Trophoblast cell (in vitro differentiated cells and primary cell): Measurements from ENCODE around the gene PRKN.

Source experiments
- DNase-seq, 2 donors: peaks; one replicate each; pipeline ENCODE4 v3.0.0-alpha.2; 2016
- H2AFZ ChIP-seq: 2 replicates; pipeline ENCODE4 v1.6.1; 2013; ENCODE audit warnings: low read length, moderate library complexity, mild to moderate bottlenecking; ENCODE audit not compliant: insufficient read depth, poor library complexity
- H2AK5ac ChIP-seq: 2 replicates; pipeline ENCODE4 v1.6.1; 2013; ENCODE audit warnings: mild to moderate bottlenecking, low read length
- H2BK120ac ChIP-seq: 2 replicates; pipeline ENCODE4 v1.6.1; 2013; ENCODE audit warnings: low read length, mild to moderate bottlenecking, moderate library complexity; ENCODE audit not compliant: insufficient read depth, poor library complexity
- H2BK12ac ChIP-seq: 2 replicates; pipeline ENCODE4 v1.6.1; 2013; ENCODE audit warnings: mild to moderate bottlenecking, low read length, moderate library complexity
- H2BK5ac ChIP-seq: 2 replicates; pipeline ENCODE4 v1.6.1; 2013; ENCODE audit warnings: low read length, low read depth, moderate library complexity, mild to moderate bottlenecking; ENCODE audit not compliant: poor library complexity
- H3K14ac ChIP-seq: 2 replicates; pipeline ENCODE4 v1.6.1; 2013; ENCODE audit warnings: mild to moderate bottlenecking, low read length
- H3K18ac ChIP-seq: 2 replicates; pipeline ENCODE4 v1.6.1; 2013; ENCODE audit warnings: mild to moderate bottlenecking, low read length
- H3K23ac ChIP-seq: 2 replicates; pipeline ENCODE4 v1.6.1; 2013; ENCODE audit warnings: low read length
- H3K27ac ChIP-seq: 2 replicates; pipeline ENCODE4 v1.5.1; 2013; ENCODE audit warnings: low read depth, mild to moderate bottlenecking, inconsistent platforms, low read length, moderate library complexity
- H3K27me3 ChIP-seq: 2 replicates; pipeline ENCODE4 v1.6.1; 2013; ENCODE audit warnings: inconsistent platforms, mild to moderate bottlenecking, low read length, moderate library complexity; ENCODE audit not compliant: insufficient read depth
- H3K36me3 ChIP-seq, 2 experiments: 1 replicate in 1 of 2; 2 replicates in 1 of 2; pipeline ENCODE4 v1.6.1; 2013; ENCODE audit warnings: low read length in 2 of 2, mild to moderate bottlenecking in 2 of 2, moderate library complexity in 1 of 2; ENCODE audit not compliant: insufficient read depth in 2 of 2, control insufficient read depth in 1 of 2
- H3K4ac ChIP-seq: 2 replicates; pipeline ENCODE4 v1.6.1; 2013; ENCODE audit warnings: low read depth, mild to moderate bottlenecking, low read length, moderate library complexity
- H3K4me1 ChIP-seq, 2 experiments: 1 replicate in 1 of 2; 2 replicates in 1 of 2; pipeline ENCODE4 v1.6.1; 2013; ENCODE audit warnings: low read length in 2 of 2, mild to moderate bottlenecking in 2 of 2, moderate library complexity in 1 of 2; ENCODE audit not compliant: insufficient read depth in 2 of 2, control insufficient read depth in 1 of 2
- H3K4me2 ChIP-seq: 2 replicates; pipeline ENCODE4 v1.6.1; 2013; ENCODE audit warnings: inconsistent platforms, mild to moderate bottlenecking, low read length, moderate library complexity
- H3K4me3 ChIP-seq: 2 replicates; pipeline ENCODE4 v1.5.1; 2013; ENCODE audit warnings: mild to moderate bottlenecking, low read depth, low read length, inconsistent platforms
- H3K79me1 ChIP-seq: one replicate; pipeline ENCODE4 v1.6.1; 2013; ENCODE audit warnings: low read length
- H3K79me2 ChIP-seq: 2 replicates; pipeline ENCODE4 v1.6.1; 2013; ENCODE audit warnings: low read length, mild to moderate bottlenecking; ENCODE audit not compliant: control insufficient read depth, insufficient read depth, poor library complexity
- H3K9ac ChIP-seq: 2 replicates; pipeline ENCODE4 v1.6.1; 2013; ENCODE audit warnings: mild to moderate bottlenecking, low read length
- H3K9me3 ChIP-seq: 2 replicates; pipeline ENCODE4 v1.6.1; 2013; ENCODE audit warnings: low read depth, mild to moderate bottlenecking, control low read depth, inconsistent platforms, low read length; ENCODE audit not compliant: insufficient read depth
- H4K12ac ChIP-seq: 2 replicates; pipeline ENCODE4 v1.6.1; 2013; ENCODE audit warnings: low read depth, mild to moderate bottlenecking, low read length, moderate library complexity
- H4K8ac ChIP-seq: 2 replicates; pipeline ENCODE4 v1.6.1; 2013; ENCODE audit warnings: low read depth, mild to moderate bottlenecking, low read length, moderate library complexity
- H4K91ac ChIP-seq: one replicate; pipeline ENCODE4 v1.6.1; 2013; ENCODE audit warnings: low read depth, mild to moderate bottlenecking, low read length, moderate library complexity
- WGBS: extraction: QIAGEN DNeasy Blood & Tissue Kit; methylation state at CpG from one replicate; pipeline ENCODE4 v1.1.7; 2013; ENCODE audit warnings: missing lambda C conversion rate; ENCODE audit not compliant: insufficient read length, insufficient coverage; ENCODE audit errors: extremely low coverage; 5-methylcytosine and 5-hydroxymethylcytosine counted together

The PRKN gene

GRCh38 chr6:162125659-162126058 lies 601.9 kb downstream of the PRKN start:
- no peak for DNase-seq
- H4K12ac ChIP-seq: no peak overlapping the region
- peaks cover 0 to 3% of the 10 kb centered on the region in 2 experiments for H3K4me1 ChIP-seq
- H3K14ac ChIP-seq: no peak overlapping the region
- no peak overlapping the region for H2BK5ac ChIP-seq
- no peaks in the 10 kb centered on the region for H3K27me3 ChIP-seq
- H3K27ac ChIP-seq: no peak overlapping the region
- no peak overlapping the region for H4K8ac ChIP-seq
- no peak overlapping the region for H2AK5ac ChIP-seq
- H4K91ac ChIP-seq: no peak overlapping the region
- H3K4me3 ChIP-seq: no peak overlapping the region
- H2BK120ac ChIP-seq: no peak overlapping the region
- H2BK12ac ChIP-seq: no peak overlapping the region
- no peak overlapping the region for H3K18ac ChIP-seq
- no peak overlapping the region for H3K9ac ChIP-seq
- H3K36me3 ChIP-seq: no peaks in the 10 kb centered on the region
- no peak overlapping the region for H3K23ac ChIP-seq
- H3K79me2 ChIP-seq: no peaks in the 10 kb centered on the region
- H3K79me1 ChIP-seq: no peaks in the 10 kb centered on the region
- WGBS: no CpG with 5 or more reads among the region's 5 CpGs
- no peak overlapping the region for H3K4ac ChIP-seq
- H3K4me2 ChIP-seq: no peak overlapping the region
- no peaks in the 10 kb centered on the region for H3K9me3 ChIP-seq
- no peak overlapping the region for H2AFZ ChIP-seq

DNA sequence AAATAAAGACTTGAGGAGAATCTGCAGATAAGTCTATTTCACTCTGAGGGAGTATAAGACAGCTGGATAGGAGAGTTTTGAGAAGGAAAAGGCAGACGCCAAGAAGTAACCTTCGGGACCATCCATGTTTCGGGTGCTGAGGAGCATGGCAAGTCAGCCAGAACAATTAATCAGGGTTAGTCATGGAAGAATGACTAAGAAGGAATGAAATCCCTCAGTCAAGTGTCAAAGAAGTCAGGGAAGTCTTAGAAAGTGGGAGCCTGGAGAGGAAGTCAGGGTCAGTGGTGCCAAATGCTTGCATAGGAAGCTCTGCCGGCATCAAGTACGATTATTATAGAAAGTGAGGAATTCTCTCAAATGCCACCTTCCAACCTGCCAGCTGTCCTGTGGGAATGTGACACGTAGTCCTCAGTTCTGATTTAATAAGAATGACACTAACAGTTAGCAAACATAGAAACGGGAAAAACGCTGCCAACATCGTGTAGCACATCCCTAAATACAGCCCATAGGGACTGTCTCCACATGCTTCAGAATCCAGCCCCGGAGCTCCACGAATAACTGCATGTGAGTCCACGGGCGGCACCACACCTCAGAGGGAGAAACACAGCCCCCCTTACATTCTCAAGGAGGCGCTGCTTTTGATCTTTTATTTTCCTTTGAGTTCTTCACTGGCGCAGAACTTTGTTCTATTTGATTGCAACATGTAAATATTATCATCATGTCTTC lies 602.7 kb downstream of the PRKN start:
- no peak for DNase-seq
- no peaks in the 10 kb centered on the region for H3K36me3 ChIP-seq
- H3K79me2 ChIP-seq: no peaks in the 10 kb centered on the region
- peaks cover 0 to 3% of the 10 kb centered on the region in 2 experiments for H3K4me1 ChIP-seq
- no peaks in the 10 kb centered on the region for H3K79me1 ChIP-seq
- WGBS: no CpG with 5 or more reads among the region's 15 CpGs
- H3K9me3 ChIP-seq: no peaks in the 10 kb centered on the region
- no peaks in the 10 kb centered on the region for H3K27me3 ChIP-seq
- H3K27ac ChIP-seq: no peak overlapping the region
- H2BK12ac ChIP-seq: no peak overlapping the region
- no peak overlapping the region for H3K4me2 ChIP-seq
- no peak overlapping the region for H2AK5ac ChIP-seq
- H2BK5ac ChIP-seq: no peak overlapping the region
- H3K18ac ChIP-seq: no peak overlapping the region
- H3K23ac ChIP-seq: no peak overlapping the region
- no peak overlapping the region for H3K14ac ChIP-seq
- no peak overlapping the region for H3K4ac ChIP-seq
- no peak overlapping the region for H3K4me3 ChIP-seq
- no peak overlapping the region for H4K91ac ChIP-seq
- no peak overlapping the region for H4K12ac ChIP-seq
- H3K9ac ChIP-seq: no peak overlapping the region
- no peak overlapping the region for H4K8ac ChIP-seq
- H2AFZ ChIP-seq: no peak overlapping the region
- no peak overlapping the region for H2BK120ac ChIP-seq

GRCh38 chr6:162123797-162124196 lies 603.8 kb downstream of the PRKN start:
- no peak overlapping the region for H2BK120ac ChIP-seq
- WGBS: no CpG with 5 or more reads among the region's 3 CpGs
- DNase-seq: no peak
- H3K36me3 ChIP-seq: no peaks in the 10 kb centered on the region
- no peak overlapping the region for H4K12ac ChIP-seq
- H2BK5ac ChIP-seq: no peak overlapping the region
- H4K91ac ChIP-seq: no peak overlapping the region
- H2AK5ac ChIP-seq: no peak overlapping the region
- H3K18ac ChIP-seq: no peak overlapping the region
- H3K14ac ChIP-seq: no peak overlapping the region
- H4K8ac ChIP-seq: no peak overlapping the region
- H3K79me2 ChIP-seq: no peaks in the 10 kb centered on the region
- no peaks in the 10 kb centered on the region for H3K9me3 ChIP-seq
- H3K4ac ChIP-seq: no peak overlapping the region
- no peaks in the 10 kb centered on the region for H3K79me1 ChIP-seq
- no peak overlapping the region for H3K4me2 ChIP-seq
- no peak overlapping the region for H3K23ac ChIP-seq
- H3K27ac ChIP-seq: no peak overlapping the region
- H3K4me1 ChIP-seq: peaks cover 0 to 3% of the 10 kb centered on the region in 2 experiments
- H3K27me3 ChIP-seq: no peaks in the 10 kb centered on the region
- no peak overlapping the region for H3K9ac ChIP-seq
- no peak overlapping the region for H2AFZ ChIP-seq
- no peak overlapping the region for H2BK12ac ChIP-seq
- no peak overlapping the region for H3K4me3 ChIP-seq

DNA sequence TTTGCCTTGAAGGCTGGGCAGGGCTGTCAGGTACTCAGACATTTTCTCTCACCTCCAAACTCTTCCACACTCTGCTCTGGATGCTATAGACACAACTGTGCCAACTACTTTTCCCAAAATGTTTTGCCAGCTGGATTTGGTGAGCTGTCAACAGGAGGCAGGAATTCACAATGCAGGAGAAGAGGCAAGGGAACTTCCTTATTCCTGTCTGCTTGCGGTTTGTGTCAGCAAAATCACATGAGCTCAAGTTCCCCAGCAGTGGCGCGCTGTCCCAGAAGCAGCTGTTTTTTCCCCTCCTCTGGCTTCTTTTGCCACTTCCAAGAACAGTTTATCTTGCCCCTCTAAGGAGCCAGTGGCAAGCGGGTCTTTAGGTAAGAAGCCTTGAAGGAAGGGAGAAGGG lies 608.2 kb downstream of the PRKN start:
- Histone ChIP-seq H3K4ac (no peak overlapping the region), H3K27me3 (no peaks in the 10 kb centered on the region), H2BK12ac (no peak overlapping the region), H3K9me3 (no peaks in the 10 kb centered on the region), H3K9ac (no peak overlapping the region), H3K79me1 (no peaks in the 10 kb centered on the region), H3K14ac (no peak overlapping the region), H3K36me3 (no peaks in the 10 kb centered on the region), H3K4me3 (no peak overlapping the region), H3K18ac (no peak overlapping the region), H3K79me2 (no peaks in the 10 kb centered on the region), H4K91ac (no peak overlapping the region), H3K4me1 (peaks cover 0 to 3% of the 10 kb centered on the region in 2 experiments), H4K12ac (no peak overlapping the region), H4K8ac (no peak overlapping the region), H2AK5ac (no peak overlapping the region), H3K23ac (no peak overlapping the region), H2AFZ (no peak overlapping the region), H3K27ac (no peak overlapping the region), H2BK120ac (no peak overlapping the region), H3K4me2 (no peak overlapping the region), H2BK5ac (no peak overlapping the region)
- WGBS: no CpG with 5 or more reads among the region's 4 CpGs
- peak in 1 of 2 donors; percentile 16 for DNase-seq
